HepG2 (cell line): ENCODE results near the gene ZFP69B. TPM values are rescaled to one million over a fixed set of nuclear protein-coding genes. Genes with fewer than 3 reads are reported as not detected.
A peak's percentile ranks its signal among the peaks of the same experiment; 100 is the strongest.

ENCODE experiments used
- BRCA1 ChIP-seq: sonication (generic); formaldehyde crosslinking; IDR thresholded peaks from 2 replicates; pipeline ENCODE4 v1.4.0; 2020; ENCODE audit warnings: missing genetic modification reagents
- CERS6 ChIP-seq: sonication (generic); formaldehyde crosslinking; IDR thresholded peaks from 2 replicates; pipeline ENCODE4 v1.5.0; 2020; ENCODE audit warnings: missing genetic modification reagents
- EHMT2 ChIP-seq: fragments of 200-600 bp; sonication (generic); IDR thresholded peaks from 2 replicates; pipeline ENCODE4 v1.7.0; 2017; ENCODE audit warnings: antibody characterized with exemption, low read depth, low read length, borderline replicate concordance
- GFI1 ChIP-seq: sonication (generic); formaldehyde crosslinking; IDR thresholded peaks from 2 replicates; pipeline ENCODE4 v1.5.0; 2020; ENCODE audit warnings: missing genetic modification reagents, mild to moderate bottlenecking, borderline replicate concordance
- GLMP ChIP-seq: sonication (generic); formaldehyde crosslinking; IDR thresholded peaks from 2 replicates; pipeline ENCODE4 v1.9.0; 2021; ENCODE audit warnings: missing genetic modification reagents, mild to moderate bottlenecking, borderline replicate concordance
- MAZ ChIP-seq, 2 experiments: sonication (generic) in 1 of 2; formaldehyde crosslinking in 1 of 2; IDR thresholded peaks; 2 replicates each; pipeline versions ENCODE4 v1.5.0 to v1.6.1; 2012 to 2020; ENCODE audit warnings: low read depth in 2 of 2, mild to moderate bottlenecking in 2 of 2, borderline replicate concordance in 1 of 2, improper control_type of control experiment in 1 of 2, low read length in 1 of 2, missing genetic modification reagents in 1 of 2, moderate library complexity in 1 of 2
- MBD4 ChIP-seq: IDR thresholded peaks from 2 replicates; pipeline ENCODE4 v1.6.1; 2012; ENCODE audit warnings: low read length, inconsistent platforms, borderline replicate concordance
- NR3C1 ChIP-seq: sonication (generic); formaldehyde crosslinking; IDR thresholded peaks from 2 replicates; pipeline ENCODE4 v1.4.0; 2020; ENCODE audit warnings: missing genetic modification reagents
- RBM39 ChIP-seq: fragments of 200-400 bp; formaldehyde crosslinking; IDR thresholded peaks from one replicate; pipeline ENCODE4 v1.6.1; 2018; ENCODE audit warnings: antibody characterized with exemption, mild to moderate bottlenecking, low read depth, low read length; ENCODE audit not compliant: poor library complexity, severe bottlenecking
- RFX1 ChIP-seq: fragments of 450-650 bp; IDR thresholded peaks from 2 replicates; pipeline ENCODE4 v1.6.1; 2017
- SIX4 ChIP-seq: sonication (generic); formaldehyde crosslinking; IDR thresholded peaks from 2 replicates; pipeline ENCODE4 v1.4.0; 2020; ENCODE audit warnings: missing genetic modification reagents
- SRSF4 ChIP-seq: fragments of 200-400 bp; formaldehyde crosslinking; IDR thresholded peaks from one replicate; pipeline ENCODE4 v1.6.1; 2018; ENCODE audit warnings: mild to moderate bottlenecking, low read depth, low read length, moderate library complexity; ENCODE audit not compliant: poor library complexity, severe bottlenecking
- TCF7L2 ChIP-seq: IDR thresholded peaks from 2 replicates; pipeline ENCODE4 v1.6.1; 2011; ENCODE audit warnings: mild to moderate bottlenecking, low read depth, low read length, moderate library complexity
- ZNF234 ChIP-seq: sonication (generic); formaldehyde crosslinking; conservative IDR thresholded peaks from 2 replicates; pipeline ENCODE4 v1.5.1; 2020; ENCODE audit warnings: mild to moderate bottlenecking, missing genetic modification reagents
- ZNF350 ChIP-seq: sonication (generic); formaldehyde crosslinking; IDR thresholded peaks from 2 replicates; pipeline ENCODE4 v1.4.0; 2020; ENCODE audit warnings: mild to moderate bottlenecking, low read depth, missing genetic modification reagents, borderline replicate concordance
- ZNF460 ChIP-seq: sonication (generic); formaldehyde crosslinking; IDR thresholded peaks from 2 replicates; pipeline ENCODE4 v1.5.1; 2020; ENCODE audit warnings: missing genetic modification reagents, mild to moderate bottlenecking, borderline replicate concordance
- ZNF782 ChIP-seq: sonication (generic); formaldehyde crosslinking; IDR thresholded peaks from 2 replicates; pipeline ENCODE4 v1.4.0; 2020; ENCODE audit warnings: missing genetic modification reagents, mild to moderate bottlenecking, borderline replicate concordance
- polyA plus RNA-seq, 8 experiments: library from polyadenylated mRNA; depleted of rRNA in 3 of 8; stranded (reverse) in 7 of 8; unstranded in 1 of 8; fragments of >200 nt; fragmentation: Illumina TruSeq in 4 of 8; extraction: Trizol in 4 of 8; gene quantifications; 2 replicates each; pipeline versions ENCODE4 v1.2.1 to v1.2.3, GENCODE V29; 2011 to 2016; ENCODE audit warnings: low read depth in 4 of 8, missing spikeins in 1 of 8, mixed read lengths in 1 of 8; ENCODE audit not compliant: insufficient read depth in 1 of 8
- total RNA-seq, 5 experiments: library from RNA; depleted of rRNA; stranded (reverse); fragments of >200 nt; fragmentation: Illumina TruSeq; extraction: Trizol; gene quantifications; 2 replicates each; pipeline ENCODE4 v1.2.3, GENCODE V29; 2016; ENCODE audit warnings: low read depth in 1 of 5
- TF ChIP-seq, protein P1 (sequence below): IDR thresholded peaks from 2 replicates; pipeline ENCODE4 v1.4.0; 2020; ENCODE audit warnings: mild to moderate bottlenecking, missing genetic modification reagents
- TF ChIP-seq, protein P2 (sequence below): sonication (generic); formaldehyde crosslinking; IDR thresholded peaks from 2 replicates; pipeline ENCODE4 v1.4.0; 2020; ENCODE audit warnings: missing genetic modification reagents

The ZFP69B gene
- total and polyA plus RNA-seq, 2 of the 13 experiments (the other 11 are each of a cell fraction or from before 2014, with no cell fraction given) = 4.6 to 7.7 TPM

GRCh38 chr1:40476924-40477677 is 26.8 kb downstream of the ZFP69B start, which contains the start of gene ZFP69 (continued):
- TF ChIP-seq ZNF782 (CRISPR knock-in tag) (no peak), SRSF4 (no peak), EHMT2 (no peak), NR3C1 (CRISPR knock-in tag) (no peak), MAZ (IDR thresholded peaks at IDR 0.05; ENCODE audit: borderline replicate concordance, low read depth, low read length) (no peak), MAZ (CRISPR knock-in tag; IDR thresholded peaks at IDR 0.05; ENCODE audit: low read depth) (peak; percentile 58; the same call in 1 of the 2 replicates), GFI1 (CRISPR knock-in tag) (no peak; the same call in 1 of the 2 replicates), BRCA1 (CRISPR knock-in tag) (0 out of 2 replicates have a peak, but pooled peaks have one; percentile 19), MBD4 (no peak), SIX4 (CRISPR knock-in tag) (no peak), ZNF460 (CRISPR knock-in tag) (no peak), CERS6 (no peak), RBM39 (no peak), ZNF234 (CRISPR knock-in tag) (0 out of 2 replicates have a peak, but pooled peaks have one; percentile 67), GLMP (CRISPR knock-in tag) (no peak), ZNF350 (CRISPR knock-in tag) (0 out of 2 replicates have a peak, but pooled peaks have one; percentile 25), TCF7L2 (no peak), RFX1 (no peak)
- TF ChIP-seq, protein P1, sequence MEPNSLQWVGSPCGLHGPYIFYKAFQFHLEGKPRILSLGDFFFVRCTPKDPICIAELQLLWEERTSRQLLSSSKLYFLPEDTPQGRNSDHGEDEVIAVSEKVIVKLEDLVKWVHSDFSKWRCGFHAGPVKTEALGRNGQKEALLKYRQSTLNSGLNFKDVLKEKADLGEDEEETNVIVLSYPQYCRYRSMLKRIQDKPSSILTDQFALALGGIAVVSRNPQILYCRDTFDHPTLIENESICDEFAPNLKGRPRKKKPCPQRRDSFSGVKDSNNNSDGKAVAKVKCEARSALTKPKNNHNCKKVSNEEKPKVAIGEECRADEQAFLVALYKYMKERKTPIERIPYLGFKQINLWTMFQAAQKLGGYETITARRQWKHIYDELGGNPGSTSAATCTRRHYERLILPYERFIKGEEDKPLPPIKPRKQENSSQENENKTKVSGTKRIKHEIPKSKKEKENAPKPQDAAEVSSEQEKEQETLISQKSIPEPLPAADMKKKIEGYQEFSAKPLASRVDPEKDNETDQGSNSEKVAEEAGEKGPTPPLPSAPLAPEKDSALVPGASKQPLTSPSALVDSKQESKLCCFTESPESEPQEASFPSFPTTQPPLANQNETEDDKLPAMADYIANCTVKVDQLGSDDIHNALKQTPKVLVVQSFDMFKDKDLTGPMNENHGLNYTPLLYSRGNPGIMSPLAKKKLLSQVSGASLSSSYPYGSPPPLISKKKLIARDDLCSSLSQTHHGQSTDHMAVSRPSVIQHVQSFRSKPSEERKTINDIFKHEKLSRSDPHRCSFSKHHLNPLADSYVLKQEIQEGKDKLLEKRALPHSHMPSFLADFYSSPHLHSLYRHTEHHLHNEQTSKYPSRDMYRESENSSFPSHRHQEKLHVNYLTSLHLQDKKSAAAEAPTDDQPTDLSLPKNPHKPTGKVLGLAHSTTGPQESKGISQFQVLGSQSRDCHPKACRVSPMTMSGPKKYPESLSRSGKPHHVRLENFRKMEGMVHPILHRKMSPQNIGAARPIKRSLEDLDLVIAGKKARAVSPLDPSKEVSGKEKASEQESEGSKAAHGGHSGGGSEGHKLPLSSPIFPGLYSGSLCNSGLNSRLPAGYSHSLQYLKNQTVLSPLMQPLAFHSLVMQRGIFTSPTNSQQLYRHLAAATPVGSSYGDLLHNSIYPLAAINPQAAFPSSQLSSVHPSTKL (CRISPR knock-in tag) = 0 out of 2 replicates have a peak, but pooled peaks have one; percentile 26
- TF ChIP-seq, protein P2, sequence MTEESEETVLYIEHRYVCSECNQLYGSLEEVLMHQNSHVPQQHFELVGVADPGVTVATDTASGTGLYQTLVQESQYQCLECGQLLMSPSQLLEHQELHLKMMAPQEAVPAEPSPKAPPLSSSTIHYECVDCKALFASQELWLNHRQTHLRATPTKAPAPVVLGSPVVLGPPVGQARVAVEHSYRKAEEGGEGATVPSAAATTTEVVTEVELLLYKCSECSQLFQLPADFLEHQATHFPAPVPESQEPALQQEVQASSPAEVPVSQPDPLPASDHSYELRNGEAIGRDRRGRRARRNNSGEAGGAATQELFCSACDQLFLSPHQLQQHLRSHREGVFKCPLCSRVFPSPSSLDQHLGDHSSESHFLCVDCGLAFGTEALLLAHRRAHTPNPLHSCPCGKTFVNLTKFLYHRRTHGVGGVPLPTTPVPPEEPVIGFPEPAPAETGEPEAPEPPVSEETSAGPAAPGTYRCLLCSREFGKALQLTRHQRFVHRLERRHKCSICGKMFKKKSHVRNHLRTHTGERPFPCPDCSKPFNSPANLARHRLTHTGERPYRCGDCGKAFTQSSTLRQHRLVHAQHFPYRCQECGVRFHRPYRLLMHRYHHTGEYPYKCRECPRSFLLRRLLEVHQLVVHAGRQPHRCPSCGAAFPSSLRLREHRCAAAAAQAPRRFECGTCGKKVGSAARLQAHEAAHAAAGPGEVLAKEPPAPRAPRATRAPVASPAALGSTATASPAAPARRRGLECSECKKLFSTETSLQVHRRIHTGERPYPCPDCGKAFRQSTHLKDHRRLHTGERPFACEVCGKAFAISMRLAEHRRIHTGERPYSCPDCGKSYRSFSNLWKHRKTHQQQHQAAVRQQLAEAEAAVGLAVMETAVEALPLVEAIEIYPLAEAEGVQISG (CRISPR knock-in tag) = peak; percentile 62; the same call in 1 of the 2 replicates
